Effector memory CD4-positive, alpha-beta T cell (primary cell): ENCODE data around the gene ANKRD63.

Experiments used
- DNase-seq, 3 donors: peaks; one replicate each; pipeline ENCODE4 v3.0.0-alpha.2; 2020
- H3K27ac ChIP-seq: 2 replicates; pipeline ENCODE4 v1.7.0; 2013; ENCODE audit warnings: mild to moderate bottlenecking, low read length, moderate library complexity; ENCODE audit not compliant: insufficient read depth, poor library complexity, severe bottlenecking
- H3K27me3 ChIP-seq: replicated peaks from 2 replicates; pipeline ENCODE4 v1.7.0; 2013; ENCODE audit warnings: mild to moderate bottlenecking, low read length; ENCODE audit not compliant: insufficient read depth, control insufficient read depth, poor library complexity, severe bottlenecking
- H3K36me3 ChIP-seq: 2 replicates; pipeline ENCODE4 v1.7.0; 2013; ENCODE audit warnings: mild to moderate bottlenecking, low read length, moderate library complexity; ENCODE audit not compliant: control insufficient read depth, insufficient read depth
- H3K4me1 ChIP-seq: 2 replicates; pipeline ENCODE4 v1.7.0; 2013; ENCODE audit warnings: low read length, mild to moderate bottlenecking; ENCODE audit not compliant: control insufficient read depth, insufficient read depth, poor library complexity, severe bottlenecking
- H3K4me3 ChIP-seq: 2 replicates; pipeline ENCODE4 v1.7.0; 2013; ENCODE audit warnings: low read length, low read depth, mild to moderate bottlenecking; ENCODE audit not compliant: insufficient read depth, poor library complexity, severe bottlenecking
- H3K9me3 ChIP-seq: 2 replicates; pipeline ENCODE4 v1.7.0; 2013; ENCODE audit warnings: mild to moderate bottlenecking, low read length, moderate library complexity; ENCODE audit not compliant: control insufficient read depth

Gene ANKRD63

GRCh38 chr15:40303576-40303975 lies 20.7 kb upstream of the ANKRD63 start:
- H3K4me1 ChIP-seq, result peaks cover 6% of the 10 kb centered on the region
- no peaks in the 10 kb centered on the region for H3K27me3 ChIP-seq
- H3K36me3 ChIP-seq, result peaks cover 45% of the 10 kb centered on the region
- H3K27ac ChIP-seq, result no peak overlapping the region
- no peak overlapping the region for H3K4me3 ChIP-seq
- no peaks in the 10 kb centered on the region for H3K9me3 ChIP-seq
- DNase-seq, result no peak

GRCh38 chr15:40302981-40303380 lies 20.1 kb upstream of the ANKRD63 start:
- Histone ChIP-seq H3K27ac (no peak overlapping the region), H3K4me1 (peaks cover 6% of the 10 kb centered on the region), H3K36me3 (peaks cover 51% of the 10 kb centered on the region), H3K27me3 (no peaks in the 10 kb centered on the region), H3K4me3 (no peak overlapping the region), H3K9me3 (no peaks in the 10 kb centered on the region)
- no peak for DNase-seq

GRCh38 chr15:40302288-40302886 lies 19.5 kb upstream of the ANKRD63 start:
- peaks cover 6% of the 10 kb centered on the region for H3K4me1 ChIP-seq
- H3K27me3 ChIP-seq, result no peaks in the 10 kb centered on the region
- no peak for DNase-seq
- H3K36me3 ChIP-seq, result peaks cover 57% of the 10 kb centered on the region
- no peaks in the 10 kb centered on the region for H3K9me3 ChIP-seq
- H3K27ac ChIP-seq, result no peak overlapping the region
- H3K4me3 ChIP-seq, result no peak overlapping the region

- no peak for DNase-seq
- Histone ChIP-seq H3K27me3 (no peaks in the 10 kb centered on the region), H3K36me3 (peaks cover 64% of the 10 kb centered on the region), H3K4me1 (peaks cover 4% of the 10 kb centered on the region), H3K9me3 (no peaks in the 10 kb centered on the region), H3K4me3 (no peak overlapping the region), H3K27ac (no peak overlapping the region)
Measured at GRCh38 chr15:40301467-40302179, 18.8 kb upstream of the ANKRD63 start.

- H3K27me3 ChIP-seq, result no peaks in the 10 kb centered on the region
- no peaks in the 10 kb centered on the region for H3K4me1 ChIP-seq
- H3K9me3 ChIP-seq, result no peaks in the 10 kb centered on the region
- no peak overlapping the region for H3K4me3 ChIP-seq
- no peak overlapping the region for H3K27ac ChIP-seq
- H3K36me3 ChIP-seq, result peaks cover 71% of the 10 kb centered on the region
- DNase-seq, result no peak
Measured at GRCh38 chr15:40300771-40301170, 17.9 kb upstream of the ANKRD63 start.

- no peak overlapping the region for H3K4me3 ChIP-seq
- no peaks in the 10 kb centered on the region for H3K9me3 ChIP-seq
- H3K4me1 ChIP-seq, result no peaks in the 10 kb centered on the region
- DNase-seq, result no peak
- H3K36me3 ChIP-seq, result peaks cover 71% of the 10 kb centered on the region
- H3K27me3 ChIP-seq, result no peaks in the 10 kb centered on the region
- H3K27ac ChIP-seq, result no peak overlapping the region
Measured at GRCh38 chr15:40300367-40300766, 17.5 kb upstream of the ANKRD63 start.

- no peak overlapping the region for H3K27ac ChIP-seq
- H3K4me1 ChIP-seq, result no peaks in the 10 kb centered on the region
- DNase-seq, result no peak
- H3K27me3 ChIP-seq, result no peaks in the 10 kb centered on the region
- no peaks in the 10 kb centered on the region for H3K9me3 ChIP-seq
- H3K4me3 ChIP-seq, result no peak overlapping the region
- H3K36me3 ChIP-seq, result peaks cover 83% of the 10 kb centered on the region
Measured at GRCh38 chr15:40298216-40298935, 15.5 kb upstream of the ANKRD63 start.

GRCh38 chr15:40297356-40297755 lies 14.5 kb upstream of the ANKRD63 start:
- H3K27ac ChIP-seq, result no peak overlapping the region
- peaks cover 83% of the 10 kb centered on the region for H3K36me3 ChIP-seq
- H3K4me1 ChIP-seq, result no peaks in the 10 kb centered on the region
- no peak overlapping the region for H3K4me3 ChIP-seq
- H3K9me3 ChIP-seq, result no peaks in the 10 kb centered on the region
- DNase-seq, result no peak
- H3K27me3 ChIP-seq, result no peaks in the 10 kb centered on the region

GRCh38 chr15:40296561-40297230 lies 13.8 kb upstream of the ANKRD63 start:
- Histone ChIP-seq H3K4me3 (no peak overlapping the region), H3K36me3 (peaks cover 83% of the 10 kb centered on the region), H3K27me3 (no peaks in the 10 kb centered on the region), H3K4me1 (no peaks in the 10 kb centered on the region), H3K9me3 (no peaks in the 10 kb centered on the region), H3K27ac (no peak overlapping the region)
- DNase-seq, result no peak
